Activated naive CD4-positive, alpha-beta T cell treated with anti-CD3 and anti-CD28 coated beads, Interleukin-2, amount 50 U/mL, for 24 hours (primary cell): Measurements from ENCODE around the gene TMCO1.
A peak's percentile ranks its signal among the peaks of the same experiment; 100 is the strongest.
"Not testable (repeated sequence)": the region's sequence is repeated elsewhere in the genome, so short reads cannot be mapped to it uniquely, and the experiment has no call there.

ENCODE experiments used
- H3K27ac Mint-ChIP-seq: one replicate; pipeline ENCODE4 v1.8.0; 2021; ENCODE audit warnings: mild to moderate bottlenecking, mixed read lengths
- H3K27me3 Mint-ChIP-seq: one replicate; pipeline ENCODE4 v1.8.0; 2021; ENCODE audit warnings: mixed read lengths
- H3K36me3 Mint-ChIP-seq: one replicate; pipeline ENCODE4 v1.8.0; 2021; ENCODE audit warnings: mixed read lengths
- H3K4me1 Mint-ChIP-seq: one replicate; pipeline ENCODE4 v1.8.0; 2021; ENCODE audit warnings: mixed read lengths
- H3K4me3 Mint-ChIP-seq: one replicate; pipeline ENCODE4 v1.8.0; 2021; ENCODE audit warnings: mild to moderate bottlenecking, mixed read lengths
- H3K9me3 Mint-ChIP-seq: one replicate; pipeline ENCODE4 v1.8.0; 2021; ENCODE audit warnings: mixed read lengths

TMCO1 gene

GRCh38 chr1:165762725-165763124 is 5.9 kb downstream of the TMCO1 start:
- no peaks in the 10 kb centered on the region for H3K27me3 Mint-ChIP-seq
- H3K27ac Mint-ChIP-seq, result no peak overlapping the region
- H3K4me1 Mint-ChIP-seq, result peaks cover 76% of the 10 kb centered on the region
- no peaks in the 10 kb centered on the region for H3K9me3 Mint-ChIP-seq
- no peak overlapping the region for H3K4me3 Mint-ChIP-seq
- peaks cover 33% of the 10 kb centered on the region for H3K36me3 Mint-ChIP-seq

GRCh38 chr1:165759095-165759494 is 9.6 kb downstream of the TMCO1 start:
- peaks cover 15% of the 10 kb centered on the region for H3K36me3 Mint-ChIP-seq
- H3K4me3 Mint-ChIP-seq, result no peak overlapping the region
- H3K9me3 Mint-ChIP-seq, result no peaks in the 10 kb centered on the region
- no peaks in the 10 kb centered on the region for H3K27me3 Mint-ChIP-seq
- peaks cover 54% of the 10 kb centered on the region for H3K4me1 Mint-ChIP-seq
- H3K27ac Mint-ChIP-seq, result peak overlapping the region; percentile 53

GRCh38 chr1:165755393-165756010 is 13.2 kb downstream of the TMCO1 start:
- Mint-ChIP-seq H3K9me3 (no peaks in the 10 kb centered on the region), H3K27me3 (no peaks in the 10 kb centered on the region), H3K27ac (no peak overlapping the region), H3K4me1 (peaks cover 30% of the 10 kb centered on the region), H3K4me3 (no peak overlapping the region), H3K36me3 (peaks cover 14% of the 10 kb centered on the region)

GRCh38 chr1:165753934-165754333 is 14.7 kb downstream of the TMCO1 start:
- Mint-ChIP-seq H3K4me3 (no peak overlapping the region), H3K4me1 (peaks cover 19% of the 10 kb centered on the region), H3K27me3 (no peaks in the 10 kb centered on the region), H3K27ac (no peak overlapping the region), H3K9me3 (no peaks in the 10 kb centered on the region), H3K36me3 (peaks cover 11% of the 10 kb centered on the region)

GRCh38 chr1:165748550-165748949 is 20.1 kb downstream of the TMCO1 start:
- no peak overlapping the region for H3K27ac Mint-ChIP-seq
- H3K4me1 Mint-ChIP-seq, result peaks cover 11% of the 10 kb centered on the region
- no peaks in the 10 kb centered on the region for H3K9me3 Mint-ChIP-seq
- H3K4me3 Mint-ChIP-seq, result no peak overlapping the region
- peaks cover 7% of the 10 kb centered on the region for H3K36me3 Mint-ChIP-seq
- no peaks in the 10 kb centered on the region for H3K27me3 Mint-ChIP-seq

GRCh38 chr1:165747632-165748447 is 20.8 kb downstream of the TMCO1 start:
- H3K4me3 Mint-ChIP-seq, result no peak overlapping the region
- H3K27me3 Mint-ChIP-seq, result no peaks in the 10 kb centered on the region
- H3K36me3 Mint-ChIP-seq, result peaks cover 5% of the 10 kb centered on the region
- H3K4me1 Mint-ChIP-seq, result peaks cover 11% of the 10 kb centered on the region
- no peaks in the 10 kb centered on the region for H3K9me3 Mint-ChIP-seq
- no peak overlapping the region for H3K27ac Mint-ChIP-seq

GRCh38 chr1:165744913-165745312 is 23.8 kb downstream of the TMCO1 start:
- not testable (repeated sequence) for H3K4me3 Mint-ChIP-seq, H3K27me3 Mint-ChIP-seq, H3K27ac Mint-ChIP-seq, H3K9me3 Mint-ChIP-seq
- Mint-ChIP-seq H3K36me3 (peaks cover 15% of the 10 kb centered on the region), H3K4me1 (peaks cover 19% of the 10 kb centered on the region)

- Mint-ChIP-seq H3K27me3 (no peaks in the 10 kb centered on the region), H3K27ac (no peak overlapping the region), H3K9me3 (no peaks in the 10 kb centered on the region), H3K4me1 (peaks cover 28% of the 10 kb centered on the region), H3K36me3 (peaks cover 16% of the 10 kb centered on the region), H3K4me3 (no peak overlapping the region)
Measured at GRCh38 chr1:165742194-165742593, 26.5 kb downstream of the TMCO1 start.

- no peak overlapping the region for H3K4me3 Mint-ChIP-seq
- no peak overlapping the region for H3K27ac Mint-ChIP-seq
- H3K27me3 Mint-ChIP-seq, result no peaks in the 10 kb centered on the region
- H3K4me1 Mint-ChIP-seq, result peaks cover 28% of the 10 kb centered on the region
- no peaks in the 10 kb centered on the region for H3K9me3 Mint-ChIP-seq
- peaks cover 16% of the 10 kb centered on the region for H3K36me3 Mint-ChIP-seq
Measured at GRCh38 chr1:165738794-165739193, 29.9 kb downstream of the TMCO1 start.

GRCh38 chr1:165737196-165737595 is 31.5 kb downstream of the TMCO1 start:
- Mint-ChIP-seq H3K27me3 (no peaks in the 10 kb centered on the region), H3K27ac (no peak overlapping the region), H3K9me3 (no peaks in the 10 kb centered on the region), H3K4me1 (peaks cover 24% of the 10 kb centered on the region), H3K4me3 (no peak overlapping the region), H3K36me3 (peaks cover 12% of the 10 kb centered on the region)

- no peaks in the 10 kb centered on the region for H3K9me3 Mint-ChIP-seq
- H3K27me3 Mint-ChIP-seq, result no peaks in the 10 kb centered on the region
- H3K36me3 Mint-ChIP-seq, result peaks cover 6% of the 10 kb centered on the region
- peaks cover 20% of the 10 kb centered on the region for H3K4me1 Mint-ChIP-seq
- H3K27ac Mint-ChIP-seq, result no peak overlapping the region
- no peak overlapping the region for H3K4me3 Mint-ChIP-seq
Measured at GRCh38 chr1:165734906-165735305, 33.8 kb downstream of the TMCO1 start.

GRCh38 chr1:165726841-165727240 is 41.8 kb downstream of the TMCO1 start:
- H3K9me3 Mint-ChIP-seq, result no peaks in the 10 kb centered on the region
- H3K4me1 Mint-ChIP-seq, result no peaks in the 10 kb centered on the region
- H3K27me3 Mint-ChIP-seq, result no peaks in the 10 kb centered on the region
- no peak overlapping the region for H3K27ac Mint-ChIP-seq
- H3K36me3 Mint-ChIP-seq, result peaks cover 16% of the 10 kb centered on the region
- H3K4me3 Mint-ChIP-seq, result no peak overlapping the region

- Mint-ChIP-seq H3K4me3 (no peak overlapping the region), H3K4me1 (no peaks in the 10 kb centered on the region), H3K36me3 (peaks cover 16% of the 10 kb centered on the region), H3K27me3 (no peaks in the 10 kb centered on the region), H3K27ac (no peak overlapping the region), H3K9me3 (no peaks in the 10 kb centered on the region)
Measured at GRCh38 chr1:165726169-165726568, 42.5 kb downstream of the TMCO1 start.

GRCh38 chr1:165717918-165718515 is 50.7 kb downstream of the TMCO1 start:
- Mint-ChIP-seq H3K27me3 (no peaks in the 10 kb centered on the region), H3K4me3 (no peak overlapping the region), H3K36me3 (no peaks in the 10 kb centered on the region), H3K9me3 (no peaks in the 10 kb centered on the region), H3K4me1 (no peaks in the 10 kb centered on the region), H3K27ac (no peak overlapping the region)

GRCh38 chr1:165716265-165717051 is 52.2 kb downstream of the TMCO1 start:
- H3K27ac Mint-ChIP-seq, H3K4me3 Mint-ChIP-seq, H3K9me3 Mint-ChIP-seq: not testable (repeated sequence)

More at GRCh38 chr1:165716265-165717051, 52.2 kb downstream of the TMCO1 start:
- not testable (repeated sequence) for H3K4me1 Mint-ChIP-seq, H3K36me3 Mint-ChIP-seq, H3K27me3 Mint-ChIP-seq
